Natural killer cell (primary cell): ENCODE measurements around the gene TTC24. TPM values are rescaled to one million over a fixed set of nuclear protein-coding genes. Genes with fewer than 3 reads are reported as not detected.

ENCODE experiments used
- ATAC-seq, 3 donors: fragments of 150-1000 bp in 2 of 3; fragments of 200-7000 bp in 1 of 3; cut with Tn5 transposase; 1 replicate in 1 of 3; 2 replicates in 2 of 3; pipeline ENCODE4 v1.10.0; 2021; ENCODE audit warnings: mild to moderate bottlenecking in 2 of 3, moderate library complexity in 2 of 3
- DNase-seq, 2 donors: peaks; one replicate each; pipeline versions ENCODE4 v3.0.0 to v3.0.0-alpha.2; 2013 to 2021; ENCODE audit warnings: mixed read lengths in 1 of 2
- H3K27ac ChIP-seq: one replicate; pipeline ENCODE4 v1.5.1; 2013; ENCODE audit warnings: mild to moderate bottlenecking, low read length
- H3K27me3 ChIP-seq: one replicate; pipeline ENCODE4 v1.6.1; 2013; ENCODE audit warnings: low read length; ENCODE audit not compliant: control insufficient read depth, insufficient read depth
- H3K36me3 ChIP-seq: one replicate; pipeline ENCODE4 v1.6.1; 2013; ENCODE audit warnings: low read length; ENCODE audit not compliant: control insufficient read depth, insufficient read depth
- H3K4me1 ChIP-seq: one replicate; pipeline ENCODE4 v1.6.1; 2013; ENCODE audit warnings: low read length; ENCODE audit not compliant: control insufficient read depth, insufficient read depth
- H3K4me3 ChIP-seq: one replicate; pipeline ENCODE4 v1.5.1; 2013; ENCODE audit warnings: low read length
- H3K9me3 ChIP-seq: one replicate; pipeline ENCODE4 v1.6.1; 2013; ENCODE audit warnings: low read length; ENCODE audit not compliant: control insufficient read depth, insufficient read depth
- H3K27ac Mint-ChIP-seq, 2 donors: one replicate each; pipeline ENCODE4 v1.8.0; 2022; ENCODE audit warnings: mild to moderate bottlenecking in 2 of 2, mixed read lengths in 2 of 2, moderate library complexity in 1 of 2
- H3K27me3 Mint-ChIP-seq, 2 donors: one replicate each; pipeline ENCODE4 v1.8.0; 2022; ENCODE audit warnings: low read depth in 2 of 2, mixed read lengths in 2 of 2
- H3K36me3 Mint-ChIP-seq: one replicate; pipeline ENCODE4 v1.8.0; 2022; ENCODE audit warnings: mixed read lengths
- H3K4me1 Mint-ChIP-seq, 2 donors: one replicate each; pipeline ENCODE4 v1.8.0; 2022; ENCODE audit warnings: mixed read lengths in 2 of 2
- H3K4me3 Mint-ChIP-seq: one replicate; pipeline ENCODE4 v1.8.0; 2022; ENCODE audit warnings: mild to moderate bottlenecking, moderate library complexity, mixed read lengths
- H3K9me3 Mint-ChIP-seq, 2 donors: one replicate each; pipeline ENCODE4 v1.8.0; 2022; ENCODE audit warnings: mixed read lengths in 2 of 2
- CTCF ChIP-seq: fragments of 200-600 bp; IDR thresholded peaks from one replicate; pipeline ENCODE4 v1.8.0; 2022; ENCODE audit warnings: antibody characterized with exemption
- WGBS: methylation state at CpG from one replicate; pipeline ENCODE4 v1.1.7; 2013; ENCODE audit warnings: missing lambda C conversion rate; ENCODE audit not compliant: insufficient coverage; 5-methylcytosine and 5-hydroxymethylcytosine counted together
- intact Hi-C: fragments of 100-400 bp; cut with micrococcal nuclease; formaldehyde crosslinking; loops from one replicate; pipeline ENCODE4 v1.14.2; 2022
- total RNA-seq, 4 donors: library from RNA; stranded (reverse); fragments of 120-200 nt in 1 of 4; gene quantifications; one replicate each; pipeline versions ENCODE4 v1.2.3 to v1.2.4, GENCODE V29; 2013 to 2022

The TTC24 gene
- total RNA-seq, 3 donors from 2014 or later (not counting 1 experiment from before 2014, with no cell fraction given), result 3.3 to 4.1 (median 4.0) TPM

GRCh38 chr1:156612666-156613065 is 33.1 kb downstream of the TTC24 start:
- Histone ChIP-seq H3K9me3 (no peaks in the 10 kb centered on the region), H3K27me3 (no peaks in the 10 kb centered on the region), H3K27ac (no peak overlapping the region), H3K4me1 (peaks cover 6% of the 10 kb centered on the region), H3K4me3 (no peak overlapping the region), H3K36me3 (no peaks in the 10 kb centered on the region)
- Mint-ChIP-seq H3K27me3 (peaks cover 16 to 20% of the 10 kb centered on the region in 2 donors), H3K4me1 (peaks cover 8 to 9% of the 10 kb centered on the region in 2 donors), H3K9me3 (no peaks in the 10 kb centered on the region), H3K36me3 (no peaks in the 10 kb centered on the region), H3K27ac (no peak overlapping the region), H3K4me3 (no peak overlapping the region)
- WGBS, result 57% methylated on average over 3 of the region's 3 CpGs
- intact Hi-C loops, result no loop called here
- DNase-seq, result no peak
- no peak for ATAC-seq
- no peak for TF ChIP-seq CTCF

- H3K4me1 ChIP-seq, result no peaks in the 10 kb centered on the region
- H3K4me3 ChIP-seq, result no peak overlapping the region
- no peak for ATAC-seq
- Mint-ChIP-seq H3K36me3 (no peaks in the 10 kb centered on the region), H3K4me3 (no peak overlapping the region), H3K4me1 (no peaks in the 10 kb centered on the region), H3K9me3 (no peaks in the 10 kb centered on the region), H3K27ac (no peak overlapping the region), H3K27me3 (peaks cover 37 to 41% of the 10 kb centered on the region in 2 donors)
- H3K9me3 ChIP-seq, result no peaks in the 10 kb centered on the region
- no peak overlapping the region for H3K27ac ChIP-seq
- peaks cover 2% of the 10 kb centered on the region for H3K27me3 ChIP-seq
- TF ChIP-seq CTCF, result no peak
- intact Hi-C loops, result no loop called here
- no peak for DNase-seq
- H3K36me3 ChIP-seq, result no peaks in the 10 kb centered on the region
- 54% methylated on average over 3 of the region's 4 CpGs for WGBS
These were observed 36.4 kb downstream of the TTC24 start for GRCh38 chr1:156615946-156616345.

GRCh38 chr1:156616463-156616862 is 36.9 kb downstream of the TTC24 start:
- ATAC-seq, result no peak
- H3K9me3 Mint-ChIP-seq, result no peaks in the 10 kb centered on the region
- no peaks in the 10 kb centered on the region for H3K4me1 ChIP-seq
- 29% methylated on average over 5 of the region's 5 CpGs for WGBS
- H3K27me3 Mint-ChIP-seq, result peaks cover 41 to 44% of the 10 kb centered on the region in 2 donors
- H3K4me3 Mint-ChIP-seq, result no peak overlapping the region
- H3K9me3 ChIP-seq, result no peaks in the 10 kb centered on the region
- no peaks in the 10 kb centered on the region for H3K36me3 ChIP-seq
- DNase-seq, result no peak
- no peak for TF ChIP-seq CTCF
- no peaks in the 10 kb centered on the region for H3K36me3 Mint-ChIP-seq
- no peak overlapping the region for H3K4me3 ChIP-seq
- H3K4me1 Mint-ChIP-seq, result no peaks in the 10 kb centered on the region
- H3K27ac ChIP-seq, result no peak overlapping the region
- intact Hi-C loops, result no loop called here
- H3K27ac Mint-ChIP-seq, result no peak overlapping the region
- peaks cover 2% of the 10 kb centered on the region for H3K27me3 ChIP-seq

GRCh38 chr1:156618853-156619581 is 39.5 kb downstream of the TTC24 start, which contains the start of gene HAPLN2:
Gene HAPLN2 (plus strand): TSS chr1:156619415. CDS start chr1:156623491, 4,076 bp downstream.
- H3K27ac Mint-ChIP-seq, result no peak within 1 kb of the TSS
- DNase-seq, result peak in 1 of 2 donors; percentile 51
- intact Hi-C loops, result no loop called here
- peaks cover 4% of the 10 kb centered on the region for H3K4me1 ChIP-seq
- H3K27ac ChIP-seq, result no peak within 1 kb of the TSS
- no peak for ATAC-seq
- 7% methylated on average over 5 of the region's 7 CpGs for WGBS
- TF ChIP-seq CTCF, result no peak
- H3K27me3 ChIP-seq, result peaks cover 13% of the 10 kb centered on the region
- H3K4me3 ChIP-seq, result no peak within 1 kb of the TSS
- no peaks in the 10 kb centered on the region for H3K4me1 Mint-ChIP-seq
- H3K36me3 ChIP-seq, result no peaks in the 10 kb centered on the region
- no peaks in the 10 kb centered on the region for H3K9me3 Mint-ChIP-seq
- H3K4me3 Mint-ChIP-seq, result no peak within 1 kb of the TSS
- peaks cover 55 to 60% of the 10 kb centered on the region in 2 donors for H3K27me3 Mint-ChIP-seq
- H3K36me3 Mint-ChIP-seq, result no peaks in the 10 kb centered on the region
- no peaks in the 10 kb centered on the region for H3K9me3 ChIP-seq
